ENCODE measurements around the gene DSC1.

DSC1 gene

DNA sequence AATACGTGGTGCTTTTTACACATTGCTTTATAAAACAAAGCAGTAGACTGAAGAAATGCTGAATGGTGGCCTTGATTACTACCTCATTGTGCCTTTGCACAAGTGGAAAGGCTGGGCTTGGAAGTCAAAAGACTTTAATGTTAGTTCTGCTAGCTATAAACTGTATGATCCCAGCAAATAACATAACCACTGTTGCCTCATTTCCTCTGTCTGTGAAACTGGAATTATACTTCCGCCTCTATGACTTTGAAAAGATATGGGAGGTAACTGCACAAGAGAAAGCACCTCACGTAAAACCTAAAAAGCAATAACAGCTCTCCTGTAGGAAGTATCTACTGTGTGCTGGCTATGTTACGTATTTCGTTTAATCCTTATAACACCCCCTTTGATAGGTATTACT, 43.4 kb upstream of the DSC1 start:
- Histone ChIP-seq H3K27ac (peak overlapping the region; percentile 93), H3K9ac (peak overlapping the region; percentile 9), H3K4me3 (ENCODE audit: low read depth, low read length) (no peak overlapping the region), H2AFZ (peak overlapping the region; percentile 53), H3K79me2 (no peaks in the 10 kb centered on the region), H3K4me2 (ENCODE audit: low read length) (no peak overlapping the region), H3K27me3 (ENCODE audit: control insufficient read depth, insufficient read depth, low read length) (no peaks in the 10 kb centered on the region), H3K9me3 (ENCODE audit: control insufficient read depth, low read length) (no peaks in the 10 kb centered on the region), H3K4me1 (peaks cover 41% of the 10 kb centered on the region), H3K36me3 (ENCODE audit: control insufficient read depth, insufficient read depth, low read length) (no peaks in the 10 kb centered on the region)
- TF ChIP-seq, protein P1, sequence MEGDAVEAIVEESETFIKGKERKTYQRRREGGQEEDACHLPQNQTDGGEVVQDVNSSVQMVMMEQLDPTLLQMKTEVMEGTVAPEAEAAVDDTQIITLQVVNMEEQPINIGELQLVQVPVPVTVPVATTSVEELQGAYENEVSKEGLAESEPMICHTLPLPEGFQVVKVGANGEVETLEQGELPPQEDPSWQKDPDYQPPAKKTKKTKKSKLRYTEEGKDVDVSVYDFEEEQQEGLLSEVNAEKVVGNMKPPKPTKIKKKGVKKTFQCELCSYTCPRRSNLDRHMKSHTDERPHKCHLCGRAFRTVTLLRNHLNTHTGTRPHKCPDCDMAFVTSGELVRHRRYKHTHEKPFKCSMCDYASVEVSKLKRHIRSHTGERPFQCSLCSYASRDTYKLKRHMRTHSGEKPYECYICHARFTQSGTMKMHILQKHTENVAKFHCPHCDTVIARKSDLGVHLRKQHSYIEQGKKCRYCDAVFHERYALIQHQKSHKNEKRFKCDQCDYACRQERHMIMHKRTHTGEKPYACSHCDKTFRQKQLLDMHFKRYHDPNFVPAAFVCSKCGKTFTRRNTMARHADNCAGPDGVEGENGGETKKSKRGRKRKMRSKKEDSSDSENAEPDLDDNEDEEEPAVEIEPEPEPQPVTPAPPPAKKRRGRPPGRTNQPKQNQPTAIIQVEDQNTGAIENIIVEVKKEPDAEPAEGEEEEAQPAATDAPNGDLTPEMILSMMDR (IDR thresholded peaks at IDR 0.05), result no peak

- peaks cover 37% of the 10 kb centered on the region for H3K4me1 ChIP-seq
- peak overlapping the region; percentile 93 for H3K27ac ChIP-seq
- H3K79me2 ChIP-seq, result no peaks in the 10 kb centered on the region
- no peaks in the 10 kb centered on the region for H3K27me3 ChIP-seq (ENCODE audit: control insufficient read depth, insufficient read depth, low read length)
- H3K4me2 ChIP-seq (ENCODE audit: low read length), result no peak overlapping the region
- no peak overlapping the region for H3K9ac ChIP-seq
- H3K9me3 ChIP-seq (ENCODE audit: control insufficient read depth, low read length), result no peaks in the 10 kb centered on the region
- TF ChIP-seq, protein P1 (IDR thresholded peaks at IDR 0.05), result no peak
- peak overlapping the region; percentile 48 for H2AFZ ChIP-seq
- H3K4me3 ChIP-seq (ENCODE audit: low read depth, low read length), result no peak overlapping the region
- H3K36me3 ChIP-seq (ENCODE audit: control insufficient read depth, insufficient read depth, low read length), result no peaks in the 10 kb centered on the region
Measured at GRCh38 chr18:31205273-31205672, 42.6 kb upstream of the DSC1 start.

- H3K27ac ChIP-seq, result peak overlapping the region; percentile 93
- no peaks in the 10 kb centered on the region for H3K36me3 ChIP-seq (ENCODE audit: control insufficient read depth, insufficient read depth, low read length)
- H3K79me2 ChIP-seq, result no peaks in the 10 kb centered on the region
- no peak overlapping the region for H3K9ac ChIP-seq
- no peaks in the 10 kb centered on the region for H3K9me3 ChIP-seq (ENCODE audit: control insufficient read depth, low read length)
- H3K4me1 ChIP-seq, result peaks cover 37% of the 10 kb centered on the region
- H3K4me3 ChIP-seq (ENCODE audit: low read depth, low read length), result no peak overlapping the region
- TF ChIP-seq, protein P1 (IDR thresholded peaks at IDR 0.05), result no peak
- peak overlapping the region; percentile 48 for H2AFZ ChIP-seq
- H3K4me2 ChIP-seq (ENCODE audit: low read length), result no peak overlapping the region
- no peaks in the 10 kb centered on the region for H3K27me3 ChIP-seq (ENCODE audit: control insufficient read depth, insufficient read depth, low read length)
Measured at GRCh38 chr18:31204833-31205232, 42.2 kb upstream of the DSC1 start.

GRCh38 chr18:31204166-31204565, 41.5 kb upstream of the DSC1 start:
- Histone ChIP-seq H3K4me1 (peaks cover 41% of the 10 kb centered on the region), H3K4me3 (ENCODE audit: low read depth, low read length) (no peak overlapping the region), H3K9ac (no peak overlapping the region), H3K4me2 (ENCODE audit: low read length) (no peak overlapping the region), H3K36me3 (ENCODE audit: control insufficient read depth, insufficient read depth, low read length) (no peaks in the 10 kb centered on the region), H3K9me3 (ENCODE audit: control insufficient read depth, low read length) (no peaks in the 10 kb centered on the region), H3K79me2 (no peaks in the 10 kb centered on the region), H2AFZ (peak overlapping the region; percentile 35), H3K27ac (peak overlapping the region; percentile 93), H3K27me3 (ENCODE audit: control insufficient read depth, insufficient read depth, low read length) (no peaks in the 10 kb centered on the region)
- TF ChIP-seq, protein P1 (IDR thresholded peaks at IDR 0.05), result no peak

- H3K9me3 ChIP-seq (ENCODE audit: control insufficient read depth, low read length), result no peaks in the 10 kb centered on the region
- H3K79me2 ChIP-seq, result no peaks in the 10 kb centered on the region
- H3K27me3 ChIP-seq (ENCODE audit: control insufficient read depth, insufficient read depth, low read length), result no peaks in the 10 kb centered on the region
- H3K4me1 ChIP-seq, result peaks cover 43% of the 10 kb centered on the region
- H2AFZ ChIP-seq, result peak overlapping the region; percentile 35
- H3K27ac ChIP-seq, result peak overlapping the region; percentile 93
- H3K36me3 ChIP-seq (ENCODE audit: control insufficient read depth, insufficient read depth, low read length), result no peaks in the 10 kb centered on the region
- H3K4me3 ChIP-seq (ENCODE audit: low read depth, low read length), result no peak overlapping the region
- no peak overlapping the region for H3K9ac ChIP-seq
- H3K4me2 ChIP-seq (ENCODE audit: low read length), result no peak overlapping the region
- TF ChIP-seq, protein P1 (IDR thresholded peaks at IDR 0.05), result no peak
Measured at GRCh38 chr18:31203794-31204148, 41.1 kb upstream of the DSC1 start.
